Measurements from ENCODE around the gene TERT.
"Not testable (repeated sequence)": the region's sequence is repeated elsewhere in the genome, so short reads cannot be mapped to it uniquely, and the experiment has no call there.

TERT gene

DNA sequence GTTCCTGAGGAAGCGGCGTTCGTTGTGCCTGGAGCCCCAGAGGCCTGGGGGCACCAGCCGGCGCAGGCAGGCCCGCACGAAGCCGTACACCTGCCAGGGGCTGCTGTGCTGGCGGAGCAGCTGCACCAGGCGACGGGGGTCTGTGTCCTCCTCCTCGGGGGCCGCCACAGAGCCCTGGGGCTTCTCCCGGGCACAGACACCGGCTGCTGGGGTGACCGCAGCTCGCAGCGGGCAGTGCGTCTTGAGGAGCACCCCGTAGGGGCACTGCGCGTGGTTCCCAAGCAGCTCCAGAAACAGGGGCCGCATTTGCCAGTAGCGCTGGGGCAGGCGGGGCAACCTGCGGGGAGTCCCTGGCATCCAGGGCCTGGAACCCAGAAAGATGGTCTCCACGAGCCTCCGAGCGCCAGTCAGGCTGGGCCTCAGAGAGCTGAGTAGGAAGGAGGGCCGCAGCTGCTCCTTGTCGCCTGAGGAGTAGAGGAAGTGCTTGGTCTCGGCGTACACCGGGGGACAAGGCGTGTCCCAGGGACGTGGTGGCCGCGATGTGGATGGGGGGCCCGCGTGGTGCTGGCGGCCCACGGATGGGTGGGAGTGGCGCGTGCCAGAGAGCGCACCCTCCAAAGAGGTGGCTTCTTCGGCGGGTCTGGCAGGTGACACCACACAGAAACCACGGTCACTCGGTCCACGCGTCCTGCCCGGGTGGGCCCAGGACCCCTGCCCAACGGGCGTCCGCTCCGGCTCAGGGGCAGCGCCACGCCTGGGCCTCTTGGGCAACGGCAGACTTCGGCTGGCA is 1.3 kb downstream of the TERT start:
- peak; percentile 13 for DNase-seq

DNA sequence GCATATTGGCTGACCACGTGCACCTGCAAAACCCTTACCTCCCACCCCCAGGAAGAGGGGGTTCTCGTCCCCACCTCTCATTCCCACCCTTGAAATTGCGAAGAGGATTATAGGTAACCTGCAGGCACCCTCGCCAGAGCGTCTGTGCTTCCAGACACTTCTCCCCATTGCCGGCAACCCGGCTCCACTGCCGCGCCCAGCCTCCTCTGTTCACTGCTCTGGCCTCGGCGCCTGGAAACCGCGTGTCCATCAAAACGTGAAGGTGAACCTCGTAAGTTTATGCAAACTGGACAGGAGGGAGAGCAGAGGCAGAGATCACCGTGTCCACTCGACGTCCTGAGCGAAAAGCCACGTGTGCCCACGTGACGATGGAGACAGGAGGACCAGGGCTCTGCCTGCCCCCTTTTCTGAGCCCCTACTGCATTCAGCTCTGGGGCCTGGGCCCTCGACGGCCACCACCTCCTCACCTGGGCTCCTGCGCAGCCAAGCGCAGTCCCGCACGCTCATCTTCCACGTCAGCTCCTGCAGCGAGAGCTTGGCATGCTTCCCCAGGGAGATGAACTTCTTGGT is 1.9 kb downstream of the TERT start:
- peak; percentile 8 for DNase-seq

DNA sequence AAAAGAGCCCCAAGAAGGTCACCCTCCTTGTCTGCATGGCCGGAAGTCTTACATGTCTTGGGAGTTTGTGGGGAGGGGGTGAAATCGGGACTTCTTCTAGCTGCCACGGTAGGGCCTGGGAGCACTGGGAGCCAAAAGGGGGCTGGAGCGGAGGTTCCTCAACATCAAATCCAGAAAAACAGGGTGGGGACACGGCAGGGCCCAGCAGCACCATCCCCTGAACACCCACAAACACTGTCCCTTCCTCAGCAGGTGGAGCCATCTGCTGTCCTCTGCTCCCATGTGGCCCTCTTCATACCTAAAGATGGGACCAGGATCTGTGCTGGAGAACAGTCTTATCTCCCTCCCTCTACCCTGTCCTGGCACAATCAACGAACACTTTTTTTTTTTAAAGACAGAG is 2.7 kb downstream of the TERT start:
- DNase-seq, result peak; percentile 7

DNA sequence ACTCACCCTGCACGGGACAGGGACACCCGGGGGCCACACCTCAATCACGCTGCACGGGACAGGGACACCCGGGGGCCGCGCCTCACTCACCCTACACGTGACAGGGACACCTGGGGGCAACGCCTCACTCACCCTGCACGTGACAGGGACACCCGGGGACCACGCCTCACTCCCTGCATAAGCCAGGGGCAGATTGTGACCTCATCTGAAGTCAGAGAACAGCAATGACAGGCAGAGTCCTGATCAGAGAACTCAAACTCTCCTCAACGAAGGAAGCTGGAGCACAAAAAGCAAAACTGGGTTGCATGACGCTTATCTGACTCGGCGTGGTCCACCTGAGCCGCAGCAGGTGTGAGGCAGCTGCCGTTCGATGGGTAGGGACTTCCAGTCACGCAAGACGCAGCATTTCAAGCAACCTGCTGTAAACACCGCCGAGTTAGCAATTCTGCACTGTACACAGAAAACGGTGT is 3.2 kb downstream of the TERT start:
- no peak for DNase-seq

DNA sequence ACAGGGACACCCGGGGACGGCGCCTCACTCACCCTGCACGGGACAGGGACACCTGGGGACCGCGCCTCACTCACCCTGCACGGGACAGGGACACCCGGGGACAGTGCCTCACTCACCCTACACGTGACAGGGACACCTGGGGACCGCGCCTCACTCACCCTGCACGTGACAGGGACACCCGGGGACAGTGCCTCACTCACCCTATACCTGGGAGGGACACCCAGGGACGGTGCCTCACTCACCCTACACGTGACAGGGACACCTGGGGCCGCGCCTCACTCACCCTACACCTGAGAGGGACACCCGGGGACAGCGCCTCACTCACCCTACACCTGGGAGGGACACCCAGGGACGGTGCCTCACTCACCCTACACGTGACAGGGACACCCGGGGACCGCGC is 3.9 kb downstream of the TERT start:
- DNase-seq, result not testable (repeated sequence)

DNA sequence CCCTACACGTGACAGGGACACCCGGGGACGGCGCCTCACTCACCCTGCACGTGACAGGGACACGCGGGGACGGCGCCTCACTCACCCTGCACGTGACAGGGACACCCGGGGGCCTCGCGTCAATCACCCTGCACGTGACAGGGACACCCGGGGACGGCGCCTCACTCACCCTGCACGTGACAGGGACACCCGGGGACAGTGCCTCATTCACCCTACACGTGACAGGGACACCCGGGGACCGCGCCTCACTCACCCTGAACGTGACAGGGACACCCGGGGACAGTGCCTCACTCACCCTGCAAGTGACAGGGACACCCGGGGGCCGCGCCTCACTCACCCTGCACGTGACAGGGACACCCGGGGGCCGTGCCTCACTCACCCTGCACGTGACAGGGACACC is 5.3 kb downstream of the TERT start:
- not testable (repeated sequence) for DNase-seq

DNA sequence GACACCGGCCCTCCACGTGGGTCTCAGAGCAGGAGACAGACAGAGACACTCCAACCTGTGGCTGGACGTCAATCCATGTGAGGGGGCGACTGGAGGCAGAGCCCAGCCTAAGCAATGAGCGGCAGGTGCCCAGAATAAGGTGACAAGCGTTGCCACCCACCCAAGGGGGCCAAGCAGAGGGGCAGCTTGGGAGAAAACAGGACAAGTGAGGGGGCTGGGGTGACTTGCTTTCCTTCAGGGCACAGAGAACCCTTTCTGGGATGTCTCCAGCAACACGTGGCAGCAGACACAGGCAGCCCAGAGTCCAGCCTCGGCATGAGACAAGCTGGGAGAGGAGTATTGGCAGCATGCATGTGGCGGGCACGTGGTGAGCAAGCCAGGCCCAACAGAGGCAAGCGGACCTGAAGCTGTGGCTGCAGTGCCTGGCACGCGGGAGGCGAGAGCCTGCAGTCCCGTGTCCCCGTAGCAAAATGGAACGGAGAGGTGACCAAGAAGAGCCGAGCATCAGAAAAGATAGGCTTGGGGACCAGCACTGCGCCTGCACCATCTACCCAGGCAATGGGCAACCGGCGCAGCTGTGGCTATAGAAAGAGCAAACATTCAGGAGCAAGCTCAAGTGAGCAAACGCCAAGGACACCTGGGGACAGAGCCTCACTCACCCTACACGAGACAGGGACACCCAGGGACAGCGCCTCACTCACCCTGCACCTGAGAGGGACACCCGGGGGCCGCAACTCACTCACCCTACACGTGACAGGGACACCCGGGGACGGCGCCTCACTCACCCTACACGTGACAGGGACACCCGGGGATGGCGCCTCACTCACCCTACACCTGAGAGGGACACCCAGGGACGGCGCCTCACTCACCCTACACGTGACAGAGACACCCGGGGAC is 6.2 kb downstream of the TERT start:
- no peak for DNase-seq

DNA sequence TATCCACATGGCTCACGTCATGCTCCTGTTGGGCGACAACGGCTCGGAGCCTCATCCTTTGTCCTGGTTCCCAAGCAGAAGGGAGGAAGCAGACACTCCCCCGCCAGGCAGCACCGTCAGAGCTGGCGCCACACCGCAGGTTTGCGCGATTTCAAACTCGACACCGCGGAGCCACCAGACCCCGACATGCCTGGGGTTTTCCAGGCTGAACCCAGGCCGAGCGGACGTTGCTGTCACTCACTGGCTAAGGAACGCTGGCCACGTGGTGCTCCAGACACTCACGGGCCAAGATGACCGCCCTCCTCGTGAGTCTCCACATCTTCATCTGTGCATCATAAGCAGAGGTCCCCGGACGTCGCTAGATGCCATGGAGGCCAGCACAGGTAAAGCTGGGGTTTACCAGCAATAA is 9.0 kb downstream of the TERT start:
- DNase-seq, result no peak

DNA sequence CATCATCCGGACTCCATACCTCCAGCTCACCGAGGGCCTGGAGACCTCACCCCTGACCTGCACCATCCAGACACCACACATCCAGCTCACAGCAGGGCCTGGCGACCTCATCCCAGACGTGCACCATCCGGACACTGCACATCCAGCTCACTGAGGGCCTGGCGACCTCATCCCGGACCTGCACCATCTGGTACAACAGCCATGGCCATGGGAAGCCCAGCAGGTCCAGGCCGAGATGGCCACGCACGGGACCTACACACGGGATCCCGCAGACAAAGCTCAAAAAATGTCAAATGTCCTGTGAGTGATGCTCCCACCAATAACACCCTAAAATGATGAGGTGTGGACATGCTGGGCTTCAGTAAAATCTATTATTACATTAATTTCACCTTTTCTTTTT is 9.7 kb downstream of the TERT start:
- DNase-seq, result no peak

DNA sequence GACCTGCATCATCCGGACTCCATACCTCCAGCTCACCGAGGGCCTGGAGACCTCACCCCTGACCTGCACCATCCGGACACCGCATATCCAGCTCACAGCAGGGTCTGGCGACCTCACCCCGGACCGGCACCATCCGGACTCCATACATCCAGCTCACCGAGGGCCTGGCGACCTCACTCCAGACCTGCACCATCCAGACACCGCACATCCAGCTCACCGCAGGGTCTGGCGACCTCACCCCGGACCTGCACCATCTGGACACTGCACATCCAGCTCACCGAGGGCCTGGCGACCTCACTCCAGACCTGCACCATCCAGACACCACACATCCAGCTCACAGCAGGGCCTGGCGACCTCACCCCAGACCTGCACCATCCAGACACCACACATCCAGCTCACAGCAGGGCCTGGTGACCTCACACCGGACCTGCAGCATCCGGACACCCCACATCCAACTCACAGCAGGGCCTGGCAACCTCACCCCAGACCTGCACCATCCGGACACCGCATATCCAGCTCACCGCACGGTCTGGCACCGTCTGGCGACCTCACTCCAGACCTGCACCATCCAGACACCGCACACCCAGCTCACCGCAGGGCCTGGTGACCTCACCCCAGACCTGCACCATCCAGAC is 10.4 kb downstream of the TERT start:
- DNase-seq, result not testable (repeated sequence)

DNA sequence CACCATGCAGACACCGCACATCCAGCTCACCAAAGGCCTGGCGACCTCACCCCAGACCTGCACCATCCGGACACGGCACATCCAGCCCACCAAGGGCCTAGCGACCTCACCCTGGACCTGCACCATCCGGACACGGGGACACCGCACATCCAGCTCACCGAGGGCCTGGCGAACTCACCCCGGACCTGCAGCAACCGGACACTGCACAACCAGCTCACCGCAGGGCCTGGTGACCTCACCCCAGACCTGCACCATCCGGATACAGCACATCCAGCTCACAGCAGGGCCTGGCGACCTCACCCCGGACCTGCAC is 11.2 kb downstream of the TERT start:
- DNase-seq, result not testable (repeated sequence)

DNA sequence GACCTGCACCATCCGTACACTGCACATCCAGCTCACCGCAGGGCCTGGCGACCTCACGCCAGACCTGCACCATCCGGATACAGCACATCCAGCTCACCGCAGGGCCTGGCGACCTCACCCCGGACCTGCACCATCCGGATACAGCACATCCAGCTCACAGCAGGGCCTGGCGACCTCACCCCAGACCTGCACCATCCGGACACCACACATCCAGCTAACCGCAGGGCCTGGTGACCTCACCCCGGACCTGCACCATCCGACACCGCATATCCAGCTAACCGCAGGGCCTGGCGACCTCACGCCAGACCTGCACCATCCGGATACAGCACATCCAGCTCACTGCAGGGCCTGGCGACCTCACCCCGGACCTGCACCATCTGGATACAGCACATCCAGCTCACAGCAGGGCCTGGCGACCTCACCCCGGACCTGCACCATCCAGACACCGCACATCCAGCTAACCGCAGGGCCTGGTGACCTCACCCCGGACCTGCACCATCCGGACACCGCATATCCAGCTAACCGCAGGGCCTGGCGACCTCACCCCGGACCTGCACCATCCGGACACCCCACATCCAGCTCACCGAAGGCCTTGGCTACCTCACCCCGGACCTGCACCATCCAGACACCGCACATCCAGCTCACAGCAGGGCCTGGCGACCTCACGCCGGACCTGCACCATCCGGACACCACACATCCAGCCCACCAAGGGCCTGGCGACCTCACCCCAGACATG is 11.7 kb downstream of the TERT start:
- DNase-seq, result not testable (repeated sequence)

DNA sequence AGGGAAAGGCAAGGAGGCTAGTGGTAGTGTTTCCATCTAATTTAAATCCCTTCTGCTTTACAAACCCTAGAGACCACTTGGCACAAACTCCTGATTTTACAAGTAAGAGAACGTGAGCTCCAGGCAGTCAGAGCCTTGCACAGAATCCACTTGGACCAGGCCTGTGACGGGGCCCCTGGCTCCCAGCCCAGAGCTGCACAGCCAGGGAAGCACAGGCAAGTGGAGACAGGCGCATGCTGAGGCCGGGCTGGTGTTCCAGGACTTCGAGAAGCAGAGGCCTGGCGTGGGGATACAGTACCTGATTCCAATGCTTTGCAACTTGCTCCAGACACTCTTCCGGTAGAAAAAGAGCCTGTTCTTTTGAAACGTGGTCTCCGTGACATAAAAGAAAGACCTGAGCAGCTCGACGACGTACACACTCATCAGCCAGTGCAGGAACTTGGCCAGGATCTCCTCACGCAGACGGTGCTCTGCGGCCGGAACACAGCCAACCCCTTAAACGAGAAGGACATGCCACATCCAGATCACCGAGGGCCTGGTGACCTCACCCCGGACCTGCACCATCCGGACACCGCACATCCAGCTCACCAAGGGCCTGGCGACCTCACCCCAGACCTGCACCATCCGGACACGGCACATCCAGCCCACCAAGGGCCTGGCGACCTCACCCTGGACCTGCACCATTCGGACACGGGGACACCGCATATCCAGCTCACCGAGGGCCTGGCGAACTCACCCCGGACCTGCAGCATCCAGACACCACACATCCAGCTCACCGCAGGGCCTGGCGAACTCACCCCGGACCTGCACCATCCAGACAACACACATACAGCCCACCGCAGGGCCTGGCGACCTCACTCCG is 12.5 kb downstream of the TERT start:
- DNase-seq, result no peak

DNA sequence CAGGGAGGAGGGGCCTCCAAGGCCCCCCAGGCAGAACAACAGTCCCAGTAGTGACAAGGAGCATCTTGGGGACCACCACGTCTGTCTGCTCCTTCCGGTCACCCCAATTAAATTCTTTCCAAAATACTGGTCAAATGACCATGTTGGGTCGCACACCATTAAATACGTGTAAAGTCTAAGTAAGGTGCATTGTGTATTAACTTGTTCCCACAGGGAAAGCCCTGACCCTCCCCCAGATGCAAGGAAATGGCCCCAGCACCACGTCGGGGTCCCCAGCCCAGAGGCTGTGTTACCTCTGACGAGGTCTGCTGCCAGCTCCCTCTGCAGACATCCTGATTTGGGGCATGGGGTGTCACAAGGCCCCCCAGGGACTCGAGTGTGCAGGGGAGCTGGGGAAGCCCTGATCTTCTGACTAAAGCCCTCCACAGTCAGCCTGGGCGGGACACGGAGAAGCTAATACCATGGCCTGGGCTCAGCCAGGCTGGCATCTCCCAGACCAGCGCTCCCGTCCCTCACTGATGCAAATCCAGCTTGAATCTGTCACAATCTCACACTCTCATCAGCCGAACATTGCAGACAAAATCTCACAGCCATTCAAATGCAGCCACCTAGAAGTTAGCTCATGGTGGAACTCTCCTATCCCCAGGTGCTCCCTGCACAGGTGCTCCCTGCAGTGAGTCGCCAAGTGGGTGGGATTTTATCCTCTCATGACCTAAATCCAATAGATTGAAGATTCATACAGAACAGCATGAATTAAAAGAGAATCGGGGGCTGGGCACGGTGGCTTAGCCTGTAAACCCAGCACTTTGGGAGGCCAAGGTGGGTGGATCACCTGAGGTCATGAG is 13.6 kb downstream of the TERT start:
- DNase-seq, result no peak

DNA sequence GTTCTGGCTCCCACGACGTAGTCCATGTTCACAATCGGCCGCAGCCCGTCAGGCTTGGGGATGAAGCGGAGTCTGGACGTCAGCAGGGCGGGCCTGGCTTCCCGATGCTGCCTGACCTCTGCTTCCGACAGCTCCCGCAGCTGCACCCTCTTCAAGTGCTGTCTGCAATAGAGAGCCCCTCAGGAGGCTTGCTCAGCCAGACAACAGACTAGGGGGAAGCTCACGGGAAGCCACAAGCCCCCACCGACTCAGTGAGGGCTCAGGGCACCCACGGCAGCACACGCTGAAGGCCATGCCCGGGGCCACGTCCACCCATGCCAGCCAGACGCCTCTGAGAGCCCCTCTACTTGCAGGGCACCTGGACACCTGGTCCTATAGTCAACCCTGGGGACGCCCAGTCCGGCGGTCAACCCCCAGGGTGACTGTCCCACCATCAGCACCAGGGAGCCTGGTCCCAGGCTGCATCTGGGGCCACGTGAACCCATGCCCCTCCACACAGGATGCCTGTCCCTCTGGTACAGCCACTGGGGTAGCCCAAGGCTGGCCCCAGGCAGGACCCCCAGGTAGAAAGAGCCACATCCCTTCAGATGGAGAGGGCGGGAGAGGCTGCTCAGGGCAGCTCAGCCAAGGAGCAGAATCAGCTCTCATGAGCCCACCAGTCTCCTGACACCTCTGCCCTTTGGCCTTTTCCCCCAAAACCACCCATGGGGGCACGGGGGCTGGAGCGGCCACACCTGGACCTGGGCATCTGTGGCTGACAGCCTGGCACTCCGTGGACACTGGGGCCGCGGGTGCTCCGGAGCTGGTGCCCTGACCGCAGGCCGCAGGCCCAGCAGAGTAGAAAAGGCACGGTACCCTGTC is 14.5 kb downstream of the TERT start:
- no peak for DNase-seq

DNA sequence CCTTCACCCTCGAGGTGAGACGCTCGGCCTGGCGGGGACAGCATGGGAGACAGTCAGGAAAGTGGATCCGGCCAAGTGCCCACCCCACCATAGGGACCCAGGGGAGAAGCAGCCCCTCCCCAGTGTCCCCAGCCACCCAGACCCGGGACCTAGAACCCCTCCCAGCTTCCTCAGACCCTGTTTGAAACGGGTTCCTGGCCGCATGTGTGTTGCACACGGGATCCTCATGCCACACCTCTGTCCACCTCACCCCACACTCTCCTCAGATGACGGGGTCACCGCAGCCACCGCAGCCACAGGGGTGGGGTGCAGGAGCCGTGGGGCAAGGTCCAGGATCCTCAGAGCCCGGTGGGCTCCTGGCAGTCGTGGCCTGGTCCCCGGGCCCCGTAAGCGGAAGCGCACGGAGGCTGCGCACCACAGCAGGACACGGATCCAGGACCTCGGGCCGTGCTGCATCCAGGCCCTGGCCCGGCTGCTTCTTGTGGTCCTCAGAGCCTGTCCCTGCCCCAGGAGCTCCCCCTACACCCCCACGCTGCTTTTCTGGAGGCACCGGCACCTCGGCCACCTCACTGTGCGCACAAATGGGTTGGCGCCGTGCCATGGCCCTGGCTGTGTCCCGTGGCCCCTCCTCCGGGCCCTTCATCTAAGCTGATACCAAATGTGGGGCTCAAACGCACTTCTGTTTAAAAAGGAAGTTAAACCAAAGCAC is 15.3 kb downstream of the TERT start:
- no peak for DNase-seq

DNA sequence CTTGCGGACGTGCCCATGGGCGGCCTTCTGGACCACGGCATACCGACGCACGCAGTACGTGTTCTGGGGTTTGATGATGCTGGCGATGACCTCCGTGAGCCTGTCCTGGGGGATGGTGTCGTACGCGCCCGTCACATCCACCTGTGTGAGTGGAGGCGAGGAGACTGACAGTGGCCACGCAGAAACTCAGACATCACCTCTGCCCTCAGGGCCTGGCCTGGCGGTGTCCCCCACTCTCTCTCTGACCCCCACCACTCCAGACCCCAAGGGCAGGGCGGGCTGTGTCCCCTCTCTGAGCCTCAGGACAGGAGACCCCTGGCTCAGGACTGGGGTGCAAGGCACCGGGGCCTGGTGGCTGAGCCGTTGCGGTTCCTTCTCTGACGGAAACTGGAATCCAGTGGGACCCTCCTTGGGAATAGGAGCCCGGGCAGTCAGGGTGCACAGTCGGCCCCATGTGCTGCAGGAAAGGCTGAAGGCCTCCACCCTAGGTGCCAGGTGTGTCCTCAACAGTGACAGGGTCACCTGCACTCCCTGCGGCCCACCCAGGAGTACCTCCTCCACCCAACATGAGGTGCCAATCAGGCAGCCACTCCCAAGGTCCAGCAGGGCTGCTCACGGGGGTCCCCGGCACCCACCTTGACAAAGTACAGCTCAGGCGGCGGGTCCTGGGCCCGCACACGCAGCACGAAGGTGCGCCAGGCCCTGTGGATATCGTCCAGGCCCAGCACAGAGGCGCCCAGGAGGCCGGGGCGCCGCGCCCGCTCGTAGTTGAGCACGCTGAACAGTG is 16.0 kb downstream of the TERT start:
- peak; percentile 26 for DNase-seq

DNA sequence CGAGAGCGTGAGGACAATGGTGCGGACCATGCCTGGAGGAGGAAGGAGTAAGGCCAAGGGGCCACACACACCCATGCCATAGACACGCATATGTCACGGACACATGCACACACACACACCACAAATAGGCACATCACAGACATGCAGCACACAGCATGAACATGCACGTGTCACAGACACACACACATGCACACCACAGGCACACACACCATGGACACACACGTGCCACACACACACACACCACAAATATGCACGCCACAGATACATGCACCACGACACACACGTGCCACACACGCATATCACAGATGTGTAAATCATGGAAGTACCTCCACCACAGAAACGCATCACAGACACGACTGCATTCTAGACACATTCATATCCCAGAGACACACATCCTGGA is 16.7 kb downstream of the TERT start:
- DNase-seq, result no peak
